Measurements from ENCODE around the gene GSPT1. TPM values are rescaled to one million over a fixed set of nuclear protein-coding genes. Genes with fewer than 3 reads are reported as not detected.
"Not testable (repeated sequence)": the region's sequence is repeated elsewhere in the genome, so short reads cannot be mapped to it uniquely, and the experiment has no call there.

The GSPT1 gene
- total and polyA plus RNA-seq, 9 of the 15 experiments (the other 6 are each of a cell fraction or from before 2014, with no cell fraction given) = 63.8 to 269 (median 148) TPM

GRCh38 chr16:11924046-11924445 lies 8.3 kb upstream of the GSPT1 start:
- H3K27me3 ChIP-seq (ENCODE audit: control insufficient read depth in 2 of 2, insufficient read depth in 2 of 2, low read length in 2 of 2); H2AFZ ChIP-seq (ENCODE audit: low read depth, low read length); H3K9me3 ChIP-seq (replicated peaks; ENCODE audit: control insufficient read depth, insufficient read depth, low read depth, low read length); in situ Hi-C loops (cut with MboI); H3K4me1 ChIP-seq (replicated peaks in 1 of 2; ENCODE audit: control insufficient read depth in 2 of 2, insufficient read depth in 2 of 2, low read length in 2 of 2); H4K20me1 ChIP-seq (replicated peaks; ENCODE audit: control insufficient read depth, insufficient read depth, low read length); FAIRE-seq; CTCF ChIA-PET (ENCODE audit: low intra/inter-chr PET ratio); H3K79me2 ChIP-seq (ENCODE audit: control insufficient read depth, insufficient read depth, low read length); POLR2A ChIA-PET; H3K9me1 ChIP-seq (ENCODE audit: control insufficient read depth, insufficient read depth, low read length); DNase-seq (ENCODE audit: extremely low read depth in 1 of 4, low spot score in 3 of 4); H3K9ac ChIP-seq (ENCODE audit: insufficient read depth in 1 of 2, low read depth in 2 of 2, low read length in 2 of 2); H3K4me3 ChIP-seq; intact Hi-C loops (cut with micrococcal nuclease); H3K27ac ChIP-seq (ENCODE audit: extremely low read depth, low read depth, low read length); ATAC-seq; H3K4me2 ChIP-seq (ENCODE audit: insufficient read depth, low read length); BruUV-seq (replicated peaks); H3K36me3 ChIP-seq (ENCODE audit: control insufficient read depth, insufficient read depth, low read length): not testable (repeated sequence)
- WGBS (ENCODE audit: insufficient coverage, low coverage, missing lambda C conversion rate) = 46% methylated on average over 10 of the region's 10 CpGs
- peak; percentile 71 for TF ChIP-seq NFIC (IDR thresholded peaks at IDR 0.05)

- Histone ChIP-seq H3K9ac (ENCODE audit: insufficient read depth in 1 of 2, low read depth in 2 of 2, low read length in 2 of 2) (peak overlapping the region; percentile 59 to 72; a peak in 3 of 4 replicates), H3K36me3 (ENCODE audit: control insufficient read depth, insufficient read depth, low read length) (peaks cover 27% of the 10 kb centered on the region), H4K20me1 (replicated peaks; ENCODE audit: control insufficient read depth, insufficient read depth, low read length) (peaks cover 27% of the 10 kb centered on the region), H3K79me2 (ENCODE audit: control insufficient read depth, insufficient read depth, low read length) (peaks cover 41% of the 10 kb centered on the region), H3K27me3 (ENCODE audit: control insufficient read depth in 2 of 2, insufficient read depth in 2 of 2, low read length in 2 of 2) (no peaks in the 10 kb centered on the region), H3K9me1 (ENCODE audit: control insufficient read depth, insufficient read depth, low read length) (no peaks in the 10 kb centered on the region), H2AFZ (ENCODE audit: low read depth, low read length) (peak overlapping the region; percentile 94), H3K4me3 (peak overlapping the region; percentile 95), H3K4me1 (replicated peaks in 1 of 2; ENCODE audit: control insufficient read depth in 2 of 2, insufficient read depth in 2 of 2, low read length in 2 of 2) (peaks cover 12 to 16% of the 10 kb centered on the region in 2 experiments; a peak in 4 of 5 replicates), H3K9me3 (replicated peaks; ENCODE audit: control insufficient read depth, insufficient read depth, low read depth, low read length) (no peaks in the 10 kb centered on the region), H3K27ac (ENCODE audit: extremely low read depth, low read depth, low read length) (peak overlapping the region; percentile 71), H3K4me2 (ENCODE audit: insufficient read depth, low read length) (peak overlapping the region; percentile 88)
- peak; percentile 24 to 42 (median 36) for DNase-seq (ENCODE audit: extremely low read depth in 1 of 4, low spot score in 3 of 4)
- FAIRE-seq = peak; percentile 40
- CTCF ChIA-PET (ENCODE audit: low intra/inter-chr PET ratio) = no interaction called here
- TSS peak; percentile 88 for BruUV-seq (replicated peaks)
- in situ Hi-C loops (cut with MboI) = no loop called here
- POLR2A ChIA-PET = interaction anchor here (1.2 kb wide), 2 partner anchors 11 to 16 kb away, joined by 3 to 4 read pairs; no protein-coding TSS in a partner anchor
- WGBS (ENCODE audit: insufficient coverage, low coverage, missing lambda C conversion rate) = 36% methylated on average over 13 of the region's 13 CpGs
- intact Hi-C loops (cut with micrococcal nuclease) = no loop called here
- no peak for ATAC-seq
- TF ChIP-seq THRA (IDR thresholded peaks at IDR 0.05) = no peak
- 0 out of 2 replicates have a peak, but pooled peaks have one; percentile 3 for TF ChIP-seq MAFK (IDR thresholded peaks at IDR 0.05; ENCODE audit: low read length)
- TF ChIP-seq STAT5A (IDR thresholded peaks at IDR 0.05; ENCODE audit: borderline replicate concordance, low read length) = no peak
- TF ChIP-seq MIER1 (IDR thresholded peaks at IDR 0.05; ENCODE audit: low read depth) = peak; percentile 68; the same call in 1 of the 2 replicates
- TF ChIP-seq C11orf30 (IDR thresholded peaks at IDR 0.05; ENCODE audit: low read depth) = no peak
Measured at GRCh38 chr16:11916524-11917285, 949 bp upstream of the GSPT1 start.

Measured in K562 (cell line).